IMR-90 (cell line): ENCODE measurements around the gene TCF4. TPM values are rescaled to one million over a fixed set of nuclear protein-coding genes. Genes with fewer than 3 reads are reported as not detected.

Source experiments
- ATAC-seq: fragments of 200-7000 bp; cut with Tn5 transposase; 2 replicates; pipeline ENCODE4 v1.9.1; 2020; ENCODE audit warnings: low read depth, mild to moderate bottlenecking, moderate library complexity
- BruUV-seq: library from RNA; stranded (reverse); fragments of 400-500 nt; replicated peaks from 2 replicates; lab custom pipeline; 2021; lab: Mats Ljungman, UMichigan
- CTCF ChIA-PET: fragments of 300-600 bp; formaldehyde crosslinking; extraction: SDS; loops from one replicate; lab custom pipeline; 2021; ENCODE audit warnings: antibody characterized with exemption; lab: Yijun Ruan, JAX
- POLR2A ChIA-PET: fragments of 300-600 bp; sonication (Branson Sonifier 250); formaldehyde crosslinking; loops from one replicate; lab custom pipeline; 2022; ENCODE audit warnings: antibody characterized with exemption; ENCODE audit not compliant: unreplicated experiment; lab: Charles Lee
- DNase-seq: peaks from one replicate; pipeline ENCODE4 v3.0.0; 2013
- H2AFZ ChIP-seq: replicated peaks from 2 replicates; pipeline ENCODE3; 2013; ENCODE audit warnings: low read length, mild to moderate bottlenecking; ENCODE audit not compliant: poor library complexity
- H2AK5ac ChIP-seq: 2 replicates; pipeline ENCODE4 v1.6.1; 2013; ENCODE audit warnings: low read depth, low read length, inconsistent platforms
- H2AK9ac ChIP-seq: replicated peaks from 2 replicates; pipeline ENCODE3; 2013; ENCODE audit warnings: mild to moderate bottlenecking, low read depth, low read length, moderate library complexity; ENCODE audit not compliant: poor library complexity
- H2BK120ac ChIP-seq: 2 replicates; pipeline ENCODE4 v1.6.1; 2013; ENCODE audit warnings: low read depth, low read length, inconsistent platforms
- H2BK15ac ChIP-seq: 3 replicates; pipeline ENCODE4 v1.6.1; 2013; ENCODE audit warnings: low read depth, low read length, inconsistent platforms
- H2BK20ac ChIP-seq: 2 replicates; pipeline ENCODE4 v1.6.1; 2013; ENCODE audit warnings: low read depth, mild to moderate bottlenecking, inconsistent platforms, low read length, moderate library complexity
- H2BK5ac ChIP-seq: 2 replicates; pipeline ENCODE4 v1.6.1; 2013; ENCODE audit warnings: mild to moderate bottlenecking, low read depth, low read length, inconsistent platforms; ENCODE audit not compliant: poor library complexity, severe bottlenecking
- H3K14ac ChIP-seq: replicated peaks from 2 replicates; pipeline ENCODE4 v1.6.1; 2013; ENCODE audit warnings: low read depth, low read length, inconsistent platforms
- H3K18ac ChIP-seq: 2 replicates; pipeline ENCODE4 v1.6.1; 2013; ENCODE audit warnings: low read depth, low read length, control low read depth
- H3K23ac ChIP-seq: 2 replicates; pipeline ENCODE4 v1.6.1; 2013; ENCODE audit warnings: low read depth, low read length, inconsistent platforms
- H3K27ac ChIP-seq: 2 replicates; pipeline ENCODE4 v1.5.1; 2013; ENCODE audit warnings: mild to moderate bottlenecking, control low read depth, low read length; ENCODE audit not compliant: insufficient read depth
- H3K27me3 ChIP-seq: 2 replicates; pipeline ENCODE4 v1.6.1; 2013; ENCODE audit warnings: low read length; ENCODE audit not compliant: control insufficient read depth, insufficient read depth
- H3K36me3 ChIP-seq: 2 replicates; pipeline ENCODE4 v1.6.1; 2013; ENCODE audit warnings: low read length, mixed read lengths; ENCODE audit not compliant: control insufficient read depth, insufficient read depth
- H3K4ac ChIP-seq: 2 replicates; pipeline ENCODE4 v1.6.1; 2013; ENCODE audit warnings: low read depth, low read length, inconsistent platforms
- H3K4me1 ChIP-seq: 2 replicates; pipeline ENCODE4 v1.6.1; 2013; ENCODE audit warnings: low read length, mixed read lengths; ENCODE audit not compliant: control insufficient read depth, insufficient read depth
- H3K4me2 ChIP-seq: 2 replicates; pipeline ENCODE4 v1.6.1; 2013; ENCODE audit warnings: low read depth, mild to moderate bottlenecking, control low read depth, low read length, moderate library complexity
- H3K4me3 ChIP-seq: 2 replicates; pipeline ENCODE4 v1.5.1; 2013; ENCODE audit warnings: low read depth, mild to moderate bottlenecking, control low read depth, low read length, moderate library complexity; ENCODE audit not compliant: insufficient read depth
- H3K56ac ChIP-seq: 2 replicates; pipeline ENCODE4 v1.6.1; 2013; ENCODE audit warnings: low read length, inconsistent platforms; ENCODE audit not compliant: insufficient read depth; ENCODE audit errors: extremely low read depth
- H3K79me1 ChIP-seq, 2 experiments: 2 replicates each; pipeline ENCODE4 v1.6.1; 2013; ENCODE audit warnings: low read length in 2 of 2, inconsistent platforms in 1 of 2, low read depth in 1 of 2
- H3K9ac ChIP-seq: 2 replicates; pipeline ENCODE4 v1.6.1; 2013; ENCODE audit warnings: low read depth, low read length, control low read depth
- H3K9me1 ChIP-seq: 2 replicates; pipeline ENCODE4 v1.6.1; 2013; ENCODE audit warnings: low read length, inconsistent platforms; ENCODE audit not compliant: insufficient read depth
- H3K9me3 ChIP-seq: 2 replicates; pipeline ENCODE4 v1.6.1; 2013; ENCODE audit warnings: low read length; ENCODE audit not compliant: control insufficient read depth, insufficient read depth
- H4K20me1 ChIP-seq: 2 replicates; pipeline ENCODE4 v1.6.1; 2013; ENCODE audit warnings: low read length, inconsistent platforms; ENCODE audit not compliant: insufficient read depth
- H4K5ac ChIP-seq: 2 replicates; pipeline ENCODE4 v1.6.1; 2013; ENCODE audit warnings: mild to moderate bottlenecking, low read depth, low read length, control low read depth
- H4K8ac ChIP-seq, 2 experiments: 2 replicates each; pipeline ENCODE4 v1.6.1; 2013; ENCODE audit warnings: low read depth in 2 of 2, low read length in 2 of 2, control low read depth in 1 of 2, inconsistent platforms in 1 of 2
- H4K91ac ChIP-seq: 2 replicates; pipeline ENCODE4 v1.6.1; 2013; ENCODE audit warnings: low read depth, low read length, inconsistent platforms; ENCODE audit not compliant: insufficient read depth
- BHLHE40 ChIP-seq: fragments of 150-350 bp; IDR thresholded peaks from 2 replicates; pipeline ENCODE4 v1.6.1; 2016; ENCODE audit warnings: mild to moderate bottlenecking, low read depth, low read length
- CEBPB ChIP-seq: IDR thresholded peaks from 2 replicates; pipeline ENCODE4 v1.6.1; 2012; ENCODE audit warnings: low read depth, low read length, improper control_type of control experiment
- FOS ChIP-seq: fragments of 150-350 bp; IDR thresholded peaks from 2 replicates; pipeline ENCODE4 v1.6.1; 2016; ENCODE audit warnings: low read depth, low read length
- POLR2A ChIP-seq: IDR thresholded peaks from 2 replicates; pipeline ENCODE4 v1.6.1; 2012; ENCODE audit warnings: mild to moderate bottlenecking, low read depth, low read length
- WGBS, 2 experiments: methylation state at CpG; one replicate each; pipeline versions ENCODE4 v1.1.5 to v1.1.7; 2013; ENCODE audit warnings: missing lambda C conversion rate in 2 of 2; ENCODE audit not compliant: insufficient read length in 1 of 2; ENCODE audit errors: extremely low coverage in 2 of 2; 5-methylcytosine and 5-hydroxymethylcytosine counted together
- dilution Hi-C: fragments of 300-500 bp; cut with HindIII; formaldehyde crosslinking; loops from one replicate; pipeline ENCODE4 v1.14.3; 2018; ENCODE audit warnings: low sequenced_read_pairs; ENCODE audit not compliant: unreplicated experiment
- in situ Hi-C: fragments of 300-500 bp; cut with MboI; formaldehyde crosslinking; loops from 3 replicates; pipeline ENCODE4 v1.14.3; 2019; ENCODE audit warnings: low sequenced_read_pairs, inconsistent platforms, mixed read lengths
- intact Hi-C: fragments of 100-400 bp; cut with micrococcal nuclease; formaldehyde crosslinking; loops from 2 replicates; pipeline ENCODE4 v1.10.0; 2022
- polyA plus RNA-seq, 3 experiments: library from polyadenylated mRNA; depleted of rRNA; stranded (reverse); fragments of >200 nt; gene quantifications; 2 replicates each; pipeline ENCODE4 v1.2.3, GENCODE V29; 2012; ENCODE audit warnings: low replicate concordance in 1 of 3
- total RNA-seq: library from RNA; depleted of rRNA; stranded (reverse); fragments of >200 nt; gene quantifications from 2 replicates; pipeline ENCODE4 v1.2.3, GENCODE V29; 2012
- TF ChIP-seq, protein P1 (sequence below): conservative IDR thresholded peaks from 2 replicates; pipeline ENCODE4 v1.5.1; 2012; ENCODE audit warnings: mild to moderate bottlenecking, low read depth, low read length, improper control_type of control experiment

The TCF4 gene
- total and polyA plus RNA-seq, 2 of the 4 experiments (the other 2 are of a cell fraction): 30.0 to 87.1 TPM

DNA sequence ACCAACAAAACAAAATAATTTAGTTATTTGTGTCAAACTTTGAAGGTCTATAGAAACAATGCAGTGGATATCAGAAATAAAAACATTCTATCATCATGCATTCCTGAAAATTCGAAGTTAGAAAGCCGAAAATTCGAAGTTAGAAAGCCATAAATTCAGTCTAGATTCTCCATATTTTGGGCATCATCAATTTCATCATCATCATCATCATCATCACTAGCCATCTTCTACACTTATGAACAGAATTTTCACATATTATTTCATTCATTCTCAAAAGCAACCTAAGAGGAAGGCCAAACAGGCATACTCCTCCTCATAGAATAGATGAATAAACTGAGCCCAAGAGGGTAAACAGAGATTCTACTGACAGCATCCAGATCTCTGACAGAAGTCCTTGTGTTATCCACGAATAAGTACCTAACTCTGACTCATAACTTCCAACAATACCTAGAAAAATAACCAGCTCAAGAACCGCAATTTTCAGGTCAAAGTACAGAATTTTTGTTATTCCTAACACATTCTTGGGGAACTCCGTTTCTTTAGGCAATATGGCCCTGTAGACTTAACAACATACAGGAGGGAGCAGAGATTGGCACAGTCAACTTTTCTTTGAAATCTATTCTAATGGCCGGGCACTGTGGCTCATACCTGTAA, 84.7 kb downstream of the TCF4 start (continued):
- TF ChIP-seq BHLHE40: no peak

DNA sequence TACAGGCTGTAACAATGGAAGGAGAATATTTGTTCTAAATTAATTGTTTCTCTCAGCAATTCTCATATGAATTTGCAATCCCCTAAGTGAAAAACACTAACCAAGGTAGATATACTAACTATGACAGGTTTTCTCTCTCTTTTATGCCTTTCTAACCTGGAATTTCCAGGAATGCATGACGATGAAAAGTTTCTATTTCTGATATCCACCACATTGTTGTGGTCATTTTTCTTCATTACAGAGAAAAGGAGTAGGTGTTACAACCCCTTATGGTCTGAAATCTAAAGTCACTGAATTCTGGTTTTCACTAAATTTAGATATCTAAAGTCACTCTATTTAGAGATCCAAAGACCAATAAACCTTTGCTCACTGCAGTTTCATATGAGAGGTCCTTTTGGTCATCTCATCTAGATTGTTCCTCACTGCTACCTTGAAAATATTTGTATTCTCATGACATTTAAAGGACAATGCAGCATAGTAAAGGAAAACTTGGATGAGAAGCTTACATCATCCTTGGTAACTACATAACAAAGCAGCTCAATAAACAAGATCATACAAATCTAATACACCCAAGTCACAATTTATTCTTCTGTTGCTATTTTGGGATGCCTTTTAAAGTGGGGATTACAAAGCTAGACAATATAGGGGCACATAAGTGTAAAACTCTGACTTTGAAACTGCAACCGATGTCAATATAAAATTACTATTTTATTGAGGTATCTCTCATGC, 85.8 kb downstream of the TCF4 start:
- Histone ChIP-seq H3K27ac (peak overlapping the region; percentile 99), H3K56ac (peak overlapping the region; percentile 84), H4K91ac (peak overlapping the region; percentile 71; the same call in 1 of the 2 replicates), H4K8ac (peak overlapping the region; percentile 44 to 72), H3K4me3 (no peak overlapping the region), H3K4me2 (peak overlapping the region; percentile 98), H4K20me1 (no peaks in the 10 kb centered on the region), H2BK120ac (peak overlapping the region; percentile 90), H3K27me3 (no peaks in the 10 kb centered on the region), H4K5ac (peak overlapping the region; percentile 97; the same call in 1 of the 2 replicates), H3K9me3 (no peaks in the 10 kb centered on the region), H2AK5ac (peak overlapping the region; percentile 54; the same call in 1 of the 2 replicates), H2AK9ac (no peak overlapping the region), H3K79me1 (peaks cover 6 to 65% of the 10 kb centered on the region in 2 experiments), H3K14ac (peak overlapping the region; percentile 65), H3K4me1 (peaks cover 16% of the 10 kb centered on the region), H3K18ac (peak overlapping the region; percentile 97), H2BK15ac (peak overlapping the region; percentile 69; the same call in 2 of the 3 replicates), H3K4ac (peak overlapping the region; percentile 95), H3K9me1 (peaks cover 6% of the 10 kb centered on the region; the same call in 1 of the 2 replicates), H3K23ac (peak overlapping the region; percentile 68; the same call in 1 of the 2 replicates), H2AFZ (no peak overlapping the region), H2BK20ac (peak overlapping the region; percentile 94; the same call in 1 of the 2 replicates), H2BK5ac (peak overlapping the region; percentile 93), H3K9ac (peak overlapping the region; percentile 86; the same call in 1 of the 2 replicates), H3K36me3 (no peaks in the 10 kb centered on the region)
- ChIA-PET POLR2A (interaction anchor here (0.6 kb wide), 1 partner anchor 1266 kb away, joined by 4 read pairs; no protein-coding TSS in a partner anchor), CTCF (interaction anchor here (0.9 kb wide), 1 partner anchor 16 kb away, joined by 3 read pairs; no protein-coding TSS in a partner anchor)
- TF ChIP-seq POLR2A: 0 out of 2 replicates have a peak, but pooled peaks have one; percentile 53
- TF ChIP-seq, protein P1, sequence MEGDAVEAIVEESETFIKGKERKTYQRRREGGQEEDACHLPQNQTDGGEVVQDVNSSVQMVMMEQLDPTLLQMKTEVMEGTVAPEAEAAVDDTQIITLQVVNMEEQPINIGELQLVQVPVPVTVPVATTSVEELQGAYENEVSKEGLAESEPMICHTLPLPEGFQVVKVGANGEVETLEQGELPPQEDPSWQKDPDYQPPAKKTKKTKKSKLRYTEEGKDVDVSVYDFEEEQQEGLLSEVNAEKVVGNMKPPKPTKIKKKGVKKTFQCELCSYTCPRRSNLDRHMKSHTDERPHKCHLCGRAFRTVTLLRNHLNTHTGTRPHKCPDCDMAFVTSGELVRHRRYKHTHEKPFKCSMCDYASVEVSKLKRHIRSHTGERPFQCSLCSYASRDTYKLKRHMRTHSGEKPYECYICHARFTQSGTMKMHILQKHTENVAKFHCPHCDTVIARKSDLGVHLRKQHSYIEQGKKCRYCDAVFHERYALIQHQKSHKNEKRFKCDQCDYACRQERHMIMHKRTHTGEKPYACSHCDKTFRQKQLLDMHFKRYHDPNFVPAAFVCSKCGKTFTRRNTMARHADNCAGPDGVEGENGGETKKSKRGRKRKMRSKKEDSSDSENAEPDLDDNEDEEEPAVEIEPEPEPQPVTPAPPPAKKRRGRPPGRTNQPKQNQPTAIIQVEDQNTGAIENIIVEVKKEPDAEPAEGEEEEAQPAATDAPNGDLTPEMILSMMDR: no peak
- TF ChIP-seq CEBPB: peak; percentile 37; the same call in 1 of the 2 replicates
- TF ChIP-seq FOS: no peak
- dilution Hi-C loops (no loop called here), in situ Hi-C loops (no loop called here), intact Hi-C loops (loop anchor here (5.0 kb wide), 2 partner anchors 80 to 85 kb away; partner anchors contain the start of gene TCF4)
- no CpG with 5 or more reads among the region's 2 CpGs for WGBS, 2 experiments
- BruUV-seq: no TSS peak
- ATAC-seq (no peak), DNase-seq (peak; percentile 45)
